Activated CD8-positive, alpha-beta memory T cell treated with anti-CD3 and anti-CD28 coated beads, Interleukin-2, amount 50 U/mL, for 48 hours (primary cell): ENCODE results near the gene TLR8.
"Not testable (repeated sequence)": the region's sequence is repeated elsewhere in the genome, so short reads cannot be mapped to it uniquely, and the experiment has no call there.

Experiments used
- DNase-seq: peaks from one replicate; pipeline ENCODE4 v3.0.0-alpha.2; 2020

Gene TLR8

GRCh38 chrX:12947545-12948235 is 41.3 kb downstream of the TLR8 start:
- no peak for DNase-seq

GRCh38 chrX:12948495-12948894 is 42.1 kb downstream of the TLR8 start:
- no peak for DNase-seq

DNA sequence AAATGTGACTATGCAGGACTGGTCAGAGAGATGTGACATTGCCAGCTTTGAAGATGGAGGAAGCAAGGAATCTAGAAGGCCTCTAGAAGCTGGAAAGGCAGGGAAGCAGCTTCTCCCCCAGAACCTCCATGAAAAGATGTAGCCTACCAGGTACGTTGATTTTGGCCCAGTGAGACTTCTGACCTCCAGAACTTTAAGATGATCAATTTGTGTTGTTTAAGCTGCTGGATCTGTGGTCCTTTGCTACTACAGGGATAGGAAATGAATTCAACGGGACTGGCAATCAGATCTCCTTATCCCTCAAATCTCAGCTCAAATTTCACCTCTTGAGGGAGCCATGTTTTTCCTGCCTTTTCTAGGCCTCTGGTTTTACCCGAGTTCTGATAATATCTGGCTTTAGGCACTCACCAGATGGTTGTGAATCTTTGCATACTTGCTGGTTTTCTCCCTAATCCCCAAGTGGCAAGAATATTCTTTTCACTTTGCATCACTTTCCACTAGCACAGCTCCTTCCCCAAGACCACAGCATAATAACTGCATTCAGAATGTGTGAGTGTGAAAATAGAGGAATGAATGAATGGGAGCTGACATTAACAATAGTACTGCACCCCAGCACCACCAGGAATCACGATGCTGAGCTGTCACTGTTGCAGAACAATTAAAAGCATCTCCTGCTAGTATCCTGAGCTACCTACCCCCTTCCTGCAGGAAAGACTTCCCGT is 42.9 kb downstream of the TLR8 start:
- no peak for DNase-seq

DNA sequence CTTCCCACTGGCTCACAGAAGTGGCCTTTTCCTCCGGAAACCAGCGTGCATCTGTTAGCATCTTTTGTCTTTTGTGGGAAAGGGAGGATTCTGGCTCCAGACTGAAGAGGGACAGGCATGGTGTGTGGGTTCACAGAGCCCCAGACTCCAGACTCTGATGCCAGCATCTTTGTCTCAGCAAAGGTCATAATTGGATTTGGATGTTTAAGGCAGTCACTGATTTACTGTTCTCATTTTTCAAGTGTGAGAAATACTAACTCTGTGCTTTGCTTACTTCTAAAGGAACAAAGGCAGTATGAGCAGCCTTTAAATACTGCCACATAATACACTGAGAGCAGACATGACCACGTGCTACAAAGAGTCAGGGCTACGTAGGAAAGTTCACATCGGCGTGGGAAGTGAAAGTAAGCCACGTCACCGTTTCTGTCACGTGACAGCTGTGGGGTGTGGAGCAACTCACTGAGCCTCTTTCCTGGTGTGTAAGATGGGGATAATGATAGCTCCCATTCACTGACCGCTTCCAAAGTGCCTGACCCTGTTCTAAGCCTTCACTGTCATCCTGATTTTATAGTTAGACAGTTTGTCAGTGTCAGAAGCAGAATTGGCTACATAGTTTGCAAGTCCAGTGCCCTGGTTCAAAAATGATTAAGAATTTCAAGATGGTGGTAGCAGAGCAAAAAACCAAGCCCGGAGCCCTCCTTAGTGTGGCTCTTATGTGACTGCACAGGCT is 43.7 kb downstream of the TLR8 start:
- DNase-seq = peak; percentile 86

DNA sequence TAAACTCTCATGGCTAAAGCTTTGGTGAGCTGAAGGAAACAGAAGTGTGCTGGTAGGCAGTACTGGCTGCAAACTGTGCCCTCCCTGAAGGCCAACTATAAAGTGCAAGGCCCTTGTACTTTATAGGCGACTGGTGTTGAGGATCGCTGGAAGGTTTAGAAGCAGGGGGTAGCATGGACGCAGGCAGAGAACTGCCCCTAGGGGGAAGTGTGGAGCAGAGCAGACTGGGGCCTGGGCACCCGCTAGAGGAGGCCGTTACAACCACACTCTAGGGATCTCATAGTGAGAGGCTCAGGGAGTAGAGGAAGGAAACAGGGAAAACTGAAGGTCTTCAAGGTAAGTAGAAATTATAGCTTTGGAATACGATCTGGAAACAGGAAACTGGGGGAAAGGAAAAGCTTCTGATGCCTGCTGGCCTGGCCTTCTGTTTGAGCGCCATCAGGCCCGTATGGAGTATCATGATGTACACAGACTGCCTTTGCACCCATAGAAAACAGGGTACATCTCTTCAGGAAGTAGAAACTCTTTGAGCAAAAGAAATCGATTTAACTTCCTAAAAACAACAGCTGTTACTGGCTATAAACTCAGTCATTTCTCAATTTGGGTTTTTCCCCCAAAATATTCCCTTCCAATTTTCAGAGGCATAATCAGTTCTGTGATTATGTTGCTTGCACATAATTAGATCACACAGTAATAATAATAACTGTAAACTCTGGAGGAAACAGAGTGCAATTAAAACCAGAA is 44.6 kb downstream of the TLR8 start:
- DNase-seq = peak; percentile 73

DNA sequence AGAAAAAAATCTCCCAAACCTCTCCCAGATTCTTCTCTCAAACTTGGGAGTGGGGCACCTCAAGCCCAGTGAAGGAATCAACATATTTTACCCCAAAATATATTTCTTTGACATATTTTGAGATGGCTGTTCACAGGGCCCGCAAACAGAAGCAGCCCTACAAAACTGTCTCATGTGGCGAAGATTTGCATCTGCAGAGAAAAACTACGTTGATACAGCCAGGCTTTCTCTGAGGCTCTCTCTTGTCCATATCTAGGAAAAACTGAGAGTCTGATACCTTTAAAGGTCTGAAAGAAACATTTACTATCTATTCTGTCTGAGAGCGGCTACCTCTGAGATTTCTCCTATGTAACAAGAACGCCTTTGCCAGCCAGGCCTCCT is 45.2 kb downstream of the TLR8 start:
- no peak for DNase-seq

DNA sequence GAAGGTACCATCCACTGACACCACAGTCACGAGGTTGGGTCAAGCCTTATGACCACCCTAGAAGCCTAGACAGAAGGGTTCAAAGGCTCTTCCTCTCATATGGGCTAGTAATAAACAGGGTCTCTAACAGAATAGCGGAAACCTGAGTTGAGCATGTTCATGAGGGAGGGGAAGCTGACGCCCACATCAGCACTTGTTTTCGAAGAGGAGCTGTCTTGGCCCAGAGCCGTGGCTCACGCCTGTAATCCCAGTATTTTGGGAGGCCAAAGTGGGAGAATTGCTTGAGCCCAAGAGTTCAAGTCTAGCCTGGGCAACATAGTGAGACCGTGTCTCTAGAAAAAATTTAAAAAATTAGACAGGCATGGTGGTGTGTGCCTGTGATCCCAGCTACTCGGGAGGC is 47.0 kb downstream of the TLR8 start:
- no peak for DNase-seq

GRCh38 chrX:12954376-12954775 is 48.0 kb downstream of the TLR8 start:
- no peak for DNase-seq

GRCh38 chrX:12954981-12955380 is 48.6 kb downstream of the TLR8 start:
- no peak for DNase-seq

- peak; percentile 77 for DNase-seq
Observed at GRCh38 chrX:12955882-12956703, 49.7 kb downstream of the TLR8 start.

DNA sequence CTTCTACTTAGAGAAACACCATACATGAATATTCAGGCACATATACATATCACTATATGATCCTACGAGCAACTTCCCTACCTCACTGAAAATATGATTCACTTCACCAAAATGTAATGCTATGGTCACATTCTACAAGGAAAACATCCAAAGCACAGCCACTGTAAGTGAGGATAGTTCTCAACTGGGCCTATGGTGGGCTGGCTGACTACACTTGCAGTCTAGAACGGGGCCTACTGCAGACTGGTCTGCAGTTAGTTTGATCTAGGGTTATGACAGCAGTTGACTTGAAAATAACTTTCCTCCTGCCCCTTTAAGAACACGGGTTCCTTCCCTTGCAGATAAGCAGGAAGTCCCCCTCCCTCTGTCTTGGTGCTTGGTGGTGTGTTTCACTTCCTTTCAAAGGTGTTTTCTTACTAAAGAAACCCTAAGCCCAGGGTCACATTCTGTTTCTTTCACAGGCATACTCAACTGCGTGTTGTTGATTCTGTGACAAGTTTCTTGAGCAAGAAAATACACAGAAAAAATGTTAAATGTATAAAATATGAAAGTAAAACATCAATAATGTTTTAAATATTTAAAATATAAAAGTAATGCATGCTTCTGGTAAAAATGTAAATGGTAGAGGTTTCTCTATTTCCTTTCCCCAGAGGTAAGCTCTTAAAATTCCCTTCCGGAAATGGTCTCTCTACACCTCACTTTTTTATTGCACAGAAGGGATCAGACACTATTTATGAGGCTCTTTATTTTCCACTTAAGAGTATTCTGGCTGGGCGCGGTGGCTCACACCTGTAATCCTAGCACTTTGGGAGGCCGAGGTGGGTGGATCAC is 50.5 kb downstream of the TLR8 start:
- no peak for DNase-seq

DNA sequence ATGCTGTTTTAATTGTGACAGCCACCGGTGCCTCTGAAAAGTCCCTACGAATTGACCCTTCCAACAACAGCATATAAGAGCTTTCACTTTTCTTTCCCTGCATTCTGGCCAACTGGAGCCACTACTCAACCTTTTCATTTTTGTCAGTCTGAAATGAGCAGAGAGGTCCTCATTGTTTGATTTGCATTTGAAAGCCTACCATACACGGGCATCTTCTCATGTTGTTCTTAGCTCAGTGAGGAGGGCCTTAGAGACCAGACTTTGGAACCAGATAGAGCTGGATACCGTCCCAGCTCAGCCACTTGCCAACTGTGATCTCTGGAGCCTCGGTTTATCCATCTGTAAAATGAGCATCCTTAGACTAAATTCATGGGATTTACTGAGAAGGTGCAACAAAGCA is 51.6 kb downstream of the TLR8 start:
- no peak for DNase-seq

GRCh38 chrX:12958461-12958860 is 52.0 kb downstream of the TLR8 start:
- no peak for DNase-seq

DNA sequence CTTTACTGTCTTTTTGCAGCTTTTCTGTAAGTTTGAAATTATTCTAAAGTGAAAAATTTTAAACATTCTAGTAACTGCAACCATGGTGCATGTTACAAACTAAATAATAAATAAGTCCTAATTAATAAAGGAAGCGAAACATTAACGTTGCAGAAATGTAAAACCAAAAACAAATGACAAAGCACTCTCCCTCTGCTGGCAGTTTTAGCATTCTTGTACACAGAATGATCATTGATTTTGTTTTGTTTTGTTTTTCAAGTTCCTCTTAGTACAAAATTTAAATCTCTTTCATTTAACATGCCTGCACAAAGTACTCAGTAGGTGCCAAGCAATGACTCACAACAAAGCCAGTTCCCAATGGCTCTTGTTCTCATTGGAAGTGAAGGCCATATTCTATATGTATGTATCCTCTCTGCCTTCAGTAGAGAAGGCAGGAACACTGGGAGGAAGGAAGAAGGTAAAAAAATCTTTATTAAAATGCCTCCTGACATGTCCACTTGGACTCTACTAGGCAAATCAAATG is 54.8 kb downstream of the TLR8 start:
- DNase-seq = no peak

GRCh38 chrX:12962041-12962504 is 55.7 kb downstream of the TLR8 start:
- no peak for DNase-seq

GRCh38 chrX:12963210-12963850 is 56.9 kb downstream of the TLR8 start:
- not testable (repeated sequence) for DNase-seq

DNA sequence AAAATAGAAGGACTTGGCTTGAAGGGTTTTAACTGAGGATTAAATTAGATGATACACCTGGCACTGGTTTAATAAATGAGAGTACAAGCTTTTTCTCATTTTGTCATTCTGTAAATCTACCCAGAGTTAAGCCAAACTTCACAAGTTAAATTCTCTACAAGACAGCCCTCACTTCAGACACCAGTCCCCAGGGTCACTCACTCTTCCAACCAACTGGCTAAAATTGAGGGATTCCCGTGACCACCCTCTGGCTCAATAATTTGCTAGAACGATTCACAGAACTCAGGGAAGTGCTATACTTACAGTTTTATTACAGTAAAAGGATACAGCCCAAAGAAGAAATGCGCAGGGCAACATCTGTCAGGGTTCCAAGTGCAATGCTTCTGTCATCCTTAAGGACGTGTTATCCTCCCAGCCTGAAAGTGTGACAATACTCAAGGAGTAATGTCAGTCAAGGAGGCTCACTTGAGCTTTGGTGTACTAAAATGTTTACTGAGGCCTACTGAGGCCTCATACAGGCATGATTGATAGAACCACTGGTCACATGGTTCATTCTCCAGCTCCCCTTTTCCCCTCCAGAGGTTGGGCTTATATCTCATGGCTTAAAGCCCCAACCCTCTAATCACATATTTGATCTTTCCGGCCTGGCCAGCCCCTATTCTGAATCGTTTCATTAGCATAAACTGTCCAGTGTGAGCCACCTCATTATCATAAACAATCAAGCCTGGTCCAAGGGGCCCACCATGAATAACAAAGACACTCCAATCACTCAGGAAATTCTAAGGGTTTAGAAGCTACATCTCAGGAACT is 58.9 kb downstream of the TLR8 start:
- no peak for DNase-seq

GRCh38 chrX:12966151-12966550 is 59.7 kb downstream of the TLR8 start:
- DNase-seq = no peak

DNA sequence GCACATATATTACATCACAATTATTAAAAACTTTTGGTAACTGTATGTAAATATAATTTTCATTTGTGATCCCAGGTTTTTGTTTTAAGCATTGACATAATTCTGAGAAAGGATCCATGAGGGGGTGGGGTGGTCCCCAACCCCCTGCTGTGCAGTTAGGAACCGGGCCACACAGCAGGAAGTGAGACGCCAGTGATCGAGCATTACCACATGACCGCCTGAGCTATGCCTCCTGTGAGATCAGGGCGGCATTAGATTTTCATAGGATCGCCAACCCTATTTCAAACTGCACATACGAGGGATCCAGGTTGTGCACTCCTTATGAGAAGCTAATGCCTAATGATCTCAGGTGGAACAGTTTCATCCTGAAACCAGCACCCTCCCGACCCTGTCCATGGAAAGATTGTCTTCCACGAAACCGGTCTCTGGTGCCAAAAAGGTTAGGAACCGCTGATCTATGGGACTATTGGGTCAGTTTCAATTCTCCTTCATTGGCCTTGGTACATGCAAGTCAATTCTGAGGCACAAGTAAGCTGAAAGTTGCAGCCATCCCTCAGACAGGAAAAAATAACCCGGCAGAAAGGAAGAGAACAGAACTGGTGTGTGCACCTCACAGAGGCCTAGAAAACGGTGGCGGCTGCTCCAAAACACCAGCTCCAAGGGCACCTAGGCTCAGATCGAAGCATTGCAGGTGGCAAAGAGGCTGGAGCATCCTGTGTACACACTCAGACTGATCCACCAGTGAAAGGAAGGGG is 61.5 kb downstream of the TLR8 start:
- no peak for DNase-seq
